ENCODE measurements around the gene NUMBL. TPM values are rescaled to one million over a fixed set of nuclear protein-coding genes. Genes with fewer than 3 reads are reported as not detected.

Gene NUMBL
- total and polyA plus RNA-seq, 2 of the 4 experiments (the other 2 are of a cell fraction) = 6.3 to 29.0 TPM

DNA sequence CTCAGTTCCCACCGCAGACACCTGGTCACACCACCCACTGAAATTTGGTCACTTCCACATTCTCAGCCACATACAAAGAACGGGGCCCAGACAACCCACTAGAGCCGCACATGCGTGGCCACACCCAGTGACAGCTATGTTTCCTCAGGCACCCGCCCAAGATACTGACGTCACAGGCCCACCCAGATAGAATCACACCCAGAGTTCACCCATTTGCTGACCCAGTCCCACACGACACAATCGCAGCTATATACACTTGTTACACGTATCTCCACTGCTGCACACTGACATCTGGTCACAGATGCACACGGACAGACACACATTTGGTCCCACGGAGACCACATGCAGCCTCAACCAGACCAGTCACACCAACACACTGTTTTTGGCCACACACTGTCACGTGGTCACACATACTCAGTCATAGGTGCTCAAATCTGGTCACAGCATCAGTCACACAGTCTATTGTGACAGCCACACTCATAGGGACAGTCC, 2.9 kb downstream of the NUMBL start:
- Histone ChIP-seq H3K9me3 (ENCODE audit: control insufficient read depth, insufficient read depth, low read length) (no peaks in the 10 kb centered on the region), H3K9me1 (ENCODE audit: insufficient read depth, low read length) (peaks cover 33% of the 10 kb centered on the region), H4K5ac (ENCODE audit: low read depth, low read length) (peak overlapping the region; percentile 24; the same call in 1 of the 2 replicates), H3K4me3 (ENCODE audit: insufficient read depth, low read depth, low read length) (peak overlapping the region; percentile 12; the same call in 1 of the 2 replicates), H3K56ac (ENCODE audit: extremely low read depth, insufficient read depth, low read length) (no peak overlapping the region), H2AK9ac (replicated peaks; ENCODE audit: low read depth, low read length, poor library complexity) (peak overlapping the region; percentile 94), H3K27ac (ENCODE audit: insufficient read depth, low read length) (no peak overlapping the region), H3K4me1 (ENCODE audit: control insufficient read depth, insufficient read depth, low read length) (peaks cover 17% of the 10 kb centered on the region), H4K8ac (ENCODE audit: low read depth in 2 of 2, low read length in 2 of 2) (peak overlapping the region in 1 of 2 experiments; percentile 63; a peak in 2 of 4 replicates), H3K27me3 (ENCODE audit: control insufficient read depth, insufficient read depth, low read length) (no peaks in the 10 kb centered on the region), H3K79me1 (ENCODE audit: low read depth in 1 of 2, low read length in 2 of 2) (peaks cover 35 to 71% of the 10 kb centered on the region in 2 experiments), H2BK20ac (ENCODE audit: low read depth, low read length) (no peak overlapping the region), H3K18ac (ENCODE audit: low read depth, low read length) (no peak overlapping the region), H2BK120ac (ENCODE audit: low read depth, low read length) (no peak overlapping the region; the same call in 1 of the 2 replicates), H2AFZ (replicated peaks; ENCODE audit: low read length, poor library complexity) (peak overlapping the region; percentile 73), H3K14ac (replicated peaks; ENCODE audit: low read depth, low read length) (peak overlapping the region; percentile 99), H3K4me2 (ENCODE audit: low read depth, low read length) (peak overlapping the region; percentile 98), H4K20me1 (ENCODE audit: insufficient read depth, low read length) (peaks cover 39% of the 10 kb centered on the region), H3K36me3 (ENCODE audit: control insufficient read depth, insufficient read depth, low read length) (peaks cover 42% of the 10 kb centered on the region), H3K23ac (ENCODE audit: low read depth, low read length) (peak overlapping the region; percentile 100), H2BK5ac (ENCODE audit: low read depth, low read length, poor library complexity, severe bottlenecking) (peak overlapping the region; percentile 36), H3K4ac (ENCODE audit: low read depth, low read length) (peak overlapping the region; percentile 50), H2BK15ac (ENCODE audit: low read depth, low read length) (no peak overlapping the region), H2AK5ac (ENCODE audit: low read depth, low read length) (peak overlapping the region; percentile 96), H4K91ac (ENCODE audit: insufficient read depth, low read depth, low read length) (peak overlapping the region; percentile 16; the same call in 1 of the 2 replicates), H3K9ac (ENCODE audit: low read depth, low read length) (no peak overlapping the region)
- BruUV-seq (replicated peaks) = no TSS peak
- dilution Hi-C loops (cut with HindIII; ENCODE audit: low sequenced_read_pairs, unreplicated experiment) (no loop called here), intact Hi-C loops (cut with micrococcal nuclease) (no loop called here), in situ Hi-C loops (cut with MboI; ENCODE audit: low sequenced_read_pairs) (no loop called here)
- peak; percentile 86 for DNase-seq
- peak; percentile 8 for ATAC-seq (ENCODE audit: low read depth)
- ChIA-PET CTCF (no interaction called here), POLR2A (ENCODE audit: unreplicated experiment) (no interaction called here)
- WGBS, 2 experiments (ENCODE audit: extremely low coverage in 2 of 2, insufficient read length in 1 of 2) = 32% methylated on average over 10 of the region's 12 CpGs; no CpG with 5 or more reads in 1 of the 2 experiments
- TF ChIP-seq CHD1 (IDR thresholded peaks at IDR 0.05; ENCODE audit: low read depth, low read length) (no peak), BHLHE40 (IDR thresholded peaks at IDR 0.05; ENCODE audit: low read depth, low read length) (peak; percentile 73), NFE2L2 (IDR thresholded peaks at IDR 0.05; ENCODE audit: low read depth, low read length) (no peak), MXI1 (IDR thresholded peaks at IDR 0.05; ENCODE audit: borderline replicate concordance, low read depth, low read length) (peak; percentile 64; the same call in 1 of the 2 replicates), POLR2A (IDR thresholded peaks at IDR 0.05; ENCODE audit: low read depth, low read length) (peak; percentile 79)
